Endodermal cell (in vitro differentiated cells): ENCODE data around the gene GRIK5. TPM values are rescaled to one million over a fixed set of nuclear protein-coding genes. Genes with fewer than 3 reads are reported as not detected.

Experiments used
- DNase-seq: peaks from one replicate; pipeline ENCODE4 v3.0.0-alpha.2; 2017
- H3K27ac ChIP-seq: 2 replicates; pipeline ENCODE4 v1.5.1; 2013; ENCODE audit warnings: mild to moderate bottlenecking, low read depth, low read length, moderate library complexity
- H3K27me3 ChIP-seq: 2 replicates; pipeline ENCODE4 v1.6.1; 2013; ENCODE audit warnings: mild to moderate bottlenecking, low read length, moderate library complexity; ENCODE audit not compliant: insufficient read depth, control insufficient read depth, poor library complexity, severe bottlenecking
- H3K36me3 ChIP-seq: 2 replicates; pipeline ENCODE4 v1.7.0; 2013; ENCODE audit warnings: mild to moderate bottlenecking, low read length, moderate library complexity; ENCODE audit not compliant: control insufficient read depth, insufficient read depth
- H3K4me1 ChIP-seq: one replicate; pipeline ENCODE4 v1.7.0; 2013; ENCODE audit warnings: low read length; ENCODE audit not compliant: control insufficient read depth, insufficient read depth
- H3K4me3 ChIP-seq: 2 replicates; pipeline ENCODE4 v1.5.1; 2013; ENCODE audit warnings: mild to moderate bottlenecking, low read length, moderate library complexity
- H3K9ac ChIP-seq: 2 replicates; pipeline ENCODE4 v1.6.1; 2013; ENCODE audit warnings: mild to moderate bottlenecking, low read length, moderate library complexity; ENCODE audit not compliant: poor library complexity, severe bottlenecking; ENCODE audit errors: extremely low read depth
- H3K9me3 ChIP-seq: 2 replicates; pipeline ENCODE4 v1.6.1; 2013; ENCODE audit warnings: mild to moderate bottlenecking, low read length, moderate library complexity; ENCODE audit not compliant: control insufficient read depth
- H3K27ac Mint-ChIP-seq: 2 replicates; pipeline ENCODE4 v1.8.0; 2020; ENCODE audit warnings: mixed read lengths
- H3K27me3 Mint-ChIP-seq: 2 replicates; pipeline ENCODE4 v1.8.0; 2021; ENCODE audit warnings: mild to moderate bottlenecking, mixed read lengths; ENCODE audit not compliant: insufficient read depth
- H3K36me3 Mint-ChIP-seq: 2 replicates; pipeline ENCODE4 v1.8.0; 2020; ENCODE audit warnings: low read depth, mixed read lengths
- H3K4me1 Mint-ChIP-seq: 2 replicates; pipeline ENCODE4 v1.8.0; 2020; ENCODE audit warnings: mixed read lengths
- H3K4me3 Mint-ChIP-seq: 2 replicates; pipeline ENCODE4 v1.8.0; 2020; ENCODE audit warnings: mild to moderate bottlenecking, moderate library complexity, mixed read lengths
- H3K9me3 Mint-ChIP-seq: 2 replicates; pipeline ENCODE4 v1.8.0; 2020; ENCODE audit warnings: mild to moderate bottlenecking, mixed read lengths
- WGBS, 2 experiments: methylation state at CpG; one replicate each; pipeline versions ENCODE4 v1.1.5 to v1.1.7; 2013; ENCODE audit warnings: missing lambda C conversion rate in 2 of 2, mixed read lengths in 1 of 2; ENCODE audit not compliant: insufficient coverage in 1 of 2, insufficient read length in 1 of 2; 5-methylcytosine and 5-hydroxymethylcytosine counted together
- total RNA-seq, 2 donors: library from RNA; stranded (reverse); fragmentation: NEBNext Ultra II Directional in 1 of 2; extraction: Animal tissue kit (Norgen Biotek cat#: 25700) in 1 of 2; gene quantifications; 2 replicates in 1 of 2; 3 replicates in 1 of 2; pipeline ENCODE4 v1.2.1, GENCODE V29; 2021
- TF ChIP-seq, protein P1 (sequence below): fragments of 200-600 bp; sonication (generic); conservative IDR thresholded peaks from 2 replicates; pipeline ENCODE4 v1.5.0; 2021; ENCODE audit warnings: antibody characterized with exemption, mild to moderate bottlenecking

GRIK5 gene
- total RNA-seq, 2 donors from 2014 or later: 21.6 to 38.7 TPM

DNA sequence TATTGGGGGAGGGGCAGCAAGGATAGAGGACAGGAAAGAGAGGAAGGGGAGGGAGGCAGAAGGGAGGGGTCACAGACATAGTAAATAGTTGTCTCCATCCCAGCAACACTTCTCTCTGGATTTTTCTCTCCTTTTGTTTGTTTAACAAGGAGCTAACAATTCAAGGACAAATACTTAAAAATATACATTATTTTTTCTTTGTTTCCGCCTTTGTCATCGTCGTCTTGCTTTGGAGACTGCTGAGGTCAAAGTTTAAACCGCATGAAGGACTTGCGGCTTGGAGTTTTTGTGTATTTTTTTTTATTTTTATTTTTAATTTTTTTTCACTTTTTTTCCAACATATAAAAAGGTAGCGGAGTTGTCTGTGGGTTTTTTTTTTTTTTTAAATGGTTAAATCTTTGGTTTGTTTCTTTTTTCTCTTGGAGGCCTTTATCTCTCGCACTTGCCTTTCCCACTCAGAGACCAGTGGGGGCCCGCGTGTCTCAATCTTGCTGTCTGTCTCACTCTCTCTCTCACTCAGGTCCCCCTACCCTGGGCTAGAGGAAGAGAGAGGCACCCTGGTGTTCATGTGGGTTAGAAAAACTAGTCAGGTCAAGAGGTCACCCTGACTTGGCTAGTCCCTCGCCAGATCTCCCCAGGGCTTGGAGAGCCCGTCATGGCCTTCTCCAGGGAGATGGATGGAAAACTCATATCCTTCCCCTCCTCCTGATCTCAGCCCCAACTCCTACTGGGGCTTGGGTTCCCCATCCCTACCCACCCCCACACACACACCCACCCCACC lies 17.0 kb upstream of the GRIK5 start:
- no peak for DNase-seq
- Mint-ChIP-seq H3K4me1 (peaks cover 3% of the 10 kb centered on the region), H3K36me3 (peaks cover 13% of the 10 kb centered on the region), H3K27me3 (peaks cover 1% of the 10 kb centered on the region), H3K27ac (no peak overlapping the region), H3K9me3 (no peaks in the 10 kb centered on the region), H3K4me3 (no peak overlapping the region)
- Histone ChIP-seq H3K36me3 (peaks cover 3% of the 10 kb centered on the region), H3K27ac (no peak overlapping the region), H3K4me1 (no peaks in the 10 kb centered on the region), H3K9ac (no peak overlapping the region), H3K4me3 (no peak overlapping the region), H3K9me3 (no peaks in the 10 kb centered on the region), H3K27me3 (no peaks in the 10 kb centered on the region)
- TF ChIP-seq, protein P1, sequence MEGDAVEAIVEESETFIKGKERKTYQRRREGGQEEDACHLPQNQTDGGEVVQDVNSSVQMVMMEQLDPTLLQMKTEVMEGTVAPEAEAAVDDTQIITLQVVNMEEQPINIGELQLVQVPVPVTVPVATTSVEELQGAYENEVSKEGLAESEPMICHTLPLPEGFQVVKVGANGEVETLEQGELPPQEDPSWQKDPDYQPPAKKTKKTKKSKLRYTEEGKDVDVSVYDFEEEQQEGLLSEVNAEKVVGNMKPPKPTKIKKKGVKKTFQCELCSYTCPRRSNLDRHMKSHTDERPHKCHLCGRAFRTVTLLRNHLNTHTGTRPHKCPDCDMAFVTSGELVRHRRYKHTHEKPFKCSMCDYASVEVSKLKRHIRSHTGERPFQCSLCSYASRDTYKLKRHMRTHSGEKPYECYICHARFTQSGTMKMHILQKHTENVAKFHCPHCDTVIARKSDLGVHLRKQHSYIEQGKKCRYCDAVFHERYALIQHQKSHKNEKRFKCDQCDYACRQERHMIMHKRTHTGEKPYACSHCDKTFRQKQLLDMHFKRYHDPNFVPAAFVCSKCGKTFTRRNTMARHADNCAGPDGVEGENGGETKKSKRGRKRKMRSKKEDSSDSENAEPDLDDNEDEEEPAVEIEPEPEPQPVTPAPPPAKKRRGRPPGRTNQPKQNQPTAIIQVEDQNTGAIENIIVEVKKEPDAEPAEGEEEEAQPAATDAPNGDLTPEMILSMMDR: no peak
- 86% methylated on average over 8 of the region's 11 CpGs; no CpG with 5 or more reads in 1 of the 2 experiments for WGBS, 2 experiments

DNA sequence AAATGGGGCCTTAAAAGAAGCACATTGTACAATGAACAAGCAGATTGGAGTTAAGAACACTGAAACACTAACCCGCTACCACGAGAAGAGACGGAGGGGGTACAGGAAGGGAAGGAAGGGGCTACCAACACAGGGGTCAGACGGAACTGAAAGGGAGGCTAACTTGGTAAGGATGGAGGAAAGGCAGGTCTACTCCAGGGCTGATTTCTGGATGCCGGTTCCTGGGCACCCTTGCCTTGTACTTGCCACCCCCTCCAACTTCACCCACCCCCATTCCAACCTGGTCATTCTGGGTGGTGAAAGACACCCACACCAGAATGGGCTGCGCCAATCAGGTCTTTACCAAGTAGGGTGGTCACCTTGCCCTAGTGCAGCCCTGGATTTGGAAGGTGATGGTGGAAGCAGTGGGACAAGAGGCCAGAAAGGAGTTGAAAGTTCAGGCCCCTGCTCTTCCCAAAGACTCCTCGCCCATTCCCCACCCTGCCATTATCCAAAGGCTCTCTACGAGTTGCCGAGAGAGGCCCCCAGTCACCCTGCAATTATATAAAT lies 16.3 kb upstream of the GRIK5 start:
- Mint-ChIP-seq H3K27me3 (peaks cover 1% of the 10 kb centered on the region), H3K27ac (no peak overlapping the region)

DNA sequence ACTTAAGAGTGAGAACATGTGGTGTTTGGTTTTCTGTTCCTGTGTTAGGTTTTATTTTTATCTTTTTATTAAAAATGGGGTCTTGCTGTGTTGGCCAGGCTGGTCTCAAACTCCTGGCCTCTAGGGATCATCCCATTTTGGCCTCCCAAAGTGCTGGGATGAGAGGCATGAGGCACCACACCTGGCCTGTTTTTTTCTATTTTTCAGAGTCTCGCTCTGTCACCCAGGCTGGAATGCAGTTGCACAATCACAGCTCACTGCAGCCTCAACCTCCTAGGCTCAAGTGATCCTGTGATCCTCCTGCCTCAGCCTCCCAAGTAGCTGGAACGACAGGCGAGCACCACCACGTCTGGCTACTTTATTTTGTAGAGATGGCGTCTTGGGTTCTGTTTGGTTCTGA lies 13.5 kb upstream of the GRIK5 start:
- Histone ChIP-seq H3K36me3 (peaks cover 37% of the 10 kb centered on the region), H3K9me3 (no peaks in the 10 kb centered on the region), H3K4me1 (no peaks in the 10 kb centered on the region), H3K4me3 (no peak overlapping the region), H3K27ac (no peak overlapping the region), H3K27me3 (no peaks in the 10 kb centered on the region), H3K9ac (no peak overlapping the region)
- Mint-ChIP-seq H3K36me3 (peaks cover 43% of the 10 kb centered on the region), H3K9me3 (no peaks in the 10 kb centered on the region), H3K4me3 (no peak overlapping the region), H3K27ac (no peak overlapping the region), H3K4me1 (peaks cover 4% of the 10 kb centered on the region), H3K27me3 (no peaks in the 10 kb centered on the region)
- 92% methylated on average over 5 of the region's 5 CpGs; no CpG with 5 or more reads in 1 of the 2 experiments for WGBS, 2 experiments
- no peak for DNase-seq
- TF ChIP-seq, protein P1: no peak

More for the DNA sequence above, 16.3 kb upstream of the GRIK5 start:
- Mint-ChIP-seq H3K9me3 (no peaks in the 10 kb centered on the region), H3K4me3 (no peak overlapping the region), H3K36me3 (peaks cover 20% of the 10 kb centered on the region), H3K4me1 (peaks cover 4% of the 10 kb centered on the region)
- Histone ChIP-seq H3K27ac (no peak overlapping the region), H3K9ac (no peak overlapping the region), H3K27me3 (no peaks in the 10 kb centered on the region), H3K4me3 (no peak overlapping the region), H3K4me1 (no peaks in the 10 kb centered on the region), H3K36me3 (peaks cover 10% of the 10 kb centered on the region), H3K9me3 (no peaks in the 10 kb centered on the region)
- 94 to 100% methylated on average over 4 to 6 of the region's 9 CpGs for WGBS, 2 experiments
- no peak for DNase-seq
- TF ChIP-seq, protein P1: no peak
